ENCODE measurements around the gene MMP8. TPM values are rescaled to one million over a fixed set of nuclear protein-coding genes. Genes with fewer than 3 reads are reported as not detected.

The MMP8 gene
- total RNA-seq, 1 donor from 2014 or later = 1.6 TPM

- H3K4me3 ChIP-seq (ENCODE audit: low read length in 3 of 3) = no peak overlapping the region
- no peak overlapping the region for H3K27ac ChIP-seq (ENCODE audit: low read depth, low read length)
- no peaks in the 10 kb centered on the region for H3K9me3 ChIP-seq (ENCODE audit: control insufficient read depth in 3 of 3, low read length in 3 of 3)
- H3K4me1 ChIP-seq (ENCODE audit: control insufficient read depth in 3 of 3, insufficient read depth in 3 of 3, low read length in 3 of 3) = no peaks in the 10 kb centered on the region
- no peaks in the 10 kb centered on the region for H3K36me3 ChIP-seq (ENCODE audit: control insufficient read depth in 3 of 3, insufficient read depth in 3 of 3, low read length in 3 of 3)
- no peak overlapping the region for H3K9ac ChIP-seq (ENCODE audit: low read depth in 1 of 3, low read length in 3 of 3)
- peaks cover 0 to 4% (median 0%) of the 10 kb centered on the region in 3 donors for H3K27me3 ChIP-seq (ENCODE audit: control insufficient read depth in 3 of 3, insufficient read depth in 3 of 3, low read length in 3 of 3)
These were observed 60.6 kb downstream of the MMP8 start for GRCh38 chr11:102664001-102664752.

GRCh38 chr11:102662607-102663006 lies 62.1 kb downstream of the MMP8 start:
- Histone ChIP-seq H3K9ac (ENCODE audit: low read depth in 1 of 3, low read length in 3 of 3) (no peak overlapping the region), H3K4me1 (ENCODE audit: control insufficient read depth in 3 of 3, insufficient read depth in 3 of 3, low read length in 3 of 3) (no peaks in the 10 kb centered on the region), H3K27me3 (ENCODE audit: control insufficient read depth in 3 of 3, insufficient read depth in 3 of 3, low read length in 3 of 3) (peaks cover 0 to 5% (median 0%) of the 10 kb centered on the region in 3 donors), H3K9me3 (ENCODE audit: control insufficient read depth in 3 of 3, low read length in 3 of 3) (no peaks in the 10 kb centered on the region), H3K27ac (ENCODE audit: low read depth, low read length) (no peak overlapping the region), H3K36me3 (ENCODE audit: control insufficient read depth in 3 of 3, insufficient read depth in 3 of 3, low read length in 3 of 3) (no peaks in the 10 kb centered on the region), H3K4me3 (ENCODE audit: low read length in 3 of 3) (no peak overlapping the region)

Other genes with a start within 250 kb of the MMP8 start
- gene MMP7, start 194.2 kb downstream of the MMP8 start, total RNA-seq = not detected
- not detected for gene MMP20, start 99.6 kb downstream of the MMP8 start, total RNA-seq
- not detected for gene MMP27, start 19.2 kb downstream of the MMP8 start, total RNA-seq
- not detected for gene MMP10, start 55.7 kb upstream of the MMP8 start, total RNA-seq
- gene MMP1, start 73.2 kb upstream of the MMP8 start, total RNA-seq = 0.52 TPM
- gene MMP3, start 118.7 kb upstream of the MMP8 start, total RNA-seq = not detected
- not detected for gene MMP12, start 150.0 kb upstream of the MMP8 start, total RNA-seq
- not detected for gene MMP13, start 230.8 kb upstream of the MMP8 start, total RNA-seq